Kidney epithelial cell (primary cell): Measurements from ENCODE around the gene PPP4R2. TPM values are rescaled to one million over a fixed set of nuclear protein-coding genes. Genes with fewer than 3 reads are reported as not detected.

Source experiments
- DNase-seq: peaks from one replicate; pipeline ENCODE4 v3.0.0-alpha.2; 2010; ENCODE audit warnings: low read depth
- H3K27me3 ChIP-seq: 2 replicates; pipeline ENCODE4 v1.6.0; 2011; ENCODE audit warnings: low read length; ENCODE audit not compliant: control insufficient read depth, insufficient read depth
- H3K36me3 ChIP-seq: 2 replicates; pipeline ENCODE4 v1.5.1; 2011; ENCODE audit warnings: low read length; ENCODE audit not compliant: control insufficient read depth, insufficient read depth
- H3K4me3 ChIP-seq: 2 replicates; pipeline ENCODE4 v1.5.1; 2011; ENCODE audit warnings: low read depth, mild to moderate bottlenecking, control low read depth, low read length
- total RNA-seq: library from RNA; depleted of rRNA; stranded (reverse); fragments of >200 nt; gene quantifications from 2 replicates; pipeline ENCODE4 v1.2.3, GENCODE V29; 2015
- TF ChIP-seq, protein P1 (sequence below): IDR thresholded peaks from 2 replicates; pipeline ENCODE4 v1.5.1; 2011; ENCODE audit warnings: mild to moderate bottlenecking, moderate library complexity, low read length, control low read depth, inconsistent platforms; ENCODE audit not compliant: insufficient read depth, poor library complexity, severe bottlenecking

Gene PPP4R2
- total RNA-seq, 1 donor from 2014 or later, result 42.5 TPM

- Histone ChIP-seq H3K27me3 (no peaks in the 10 kb centered on the region), H3K4me3 (no peak overlapping the region), H3K36me3 (no peaks in the 10 kb centered on the region)
- no peak for DNase-seq
- TF ChIP-seq, protein P1, sequence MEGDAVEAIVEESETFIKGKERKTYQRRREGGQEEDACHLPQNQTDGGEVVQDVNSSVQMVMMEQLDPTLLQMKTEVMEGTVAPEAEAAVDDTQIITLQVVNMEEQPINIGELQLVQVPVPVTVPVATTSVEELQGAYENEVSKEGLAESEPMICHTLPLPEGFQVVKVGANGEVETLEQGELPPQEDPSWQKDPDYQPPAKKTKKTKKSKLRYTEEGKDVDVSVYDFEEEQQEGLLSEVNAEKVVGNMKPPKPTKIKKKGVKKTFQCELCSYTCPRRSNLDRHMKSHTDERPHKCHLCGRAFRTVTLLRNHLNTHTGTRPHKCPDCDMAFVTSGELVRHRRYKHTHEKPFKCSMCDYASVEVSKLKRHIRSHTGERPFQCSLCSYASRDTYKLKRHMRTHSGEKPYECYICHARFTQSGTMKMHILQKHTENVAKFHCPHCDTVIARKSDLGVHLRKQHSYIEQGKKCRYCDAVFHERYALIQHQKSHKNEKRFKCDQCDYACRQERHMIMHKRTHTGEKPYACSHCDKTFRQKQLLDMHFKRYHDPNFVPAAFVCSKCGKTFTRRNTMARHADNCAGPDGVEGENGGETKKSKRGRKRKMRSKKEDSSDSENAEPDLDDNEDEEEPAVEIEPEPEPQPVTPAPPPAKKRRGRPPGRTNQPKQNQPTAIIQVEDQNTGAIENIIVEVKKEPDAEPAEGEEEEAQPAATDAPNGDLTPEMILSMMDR, result no peak
These were observed 23.4 kb upstream of the PPP4R2 start for GRCh38 chr3:72973031-72973723.

DNA sequence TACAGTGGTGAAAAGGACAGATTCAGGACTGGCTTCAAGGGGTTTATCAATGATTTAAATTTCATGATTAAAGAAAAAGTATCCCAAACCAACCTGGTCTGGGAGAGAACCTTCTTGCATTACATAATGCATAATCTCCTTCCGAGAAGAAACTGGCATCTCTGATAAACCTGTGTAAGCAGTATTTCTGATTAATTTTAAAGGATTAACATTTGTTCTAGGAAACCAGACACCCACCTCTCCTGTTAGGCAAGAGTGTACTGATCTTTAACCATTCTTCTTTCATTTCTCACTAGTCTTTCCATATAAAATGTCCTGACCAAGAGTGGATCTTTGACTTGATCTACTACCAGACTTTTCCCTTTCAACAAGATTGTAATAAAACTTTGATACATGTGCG lies 22.8 kb upstream of the PPP4R2 start:
- no peaks in the 10 kb centered on the region for H3K27me3 ChIP-seq
- no peaks in the 10 kb centered on the region for H3K36me3 ChIP-seq
- no peak for DNase-seq

DNA sequence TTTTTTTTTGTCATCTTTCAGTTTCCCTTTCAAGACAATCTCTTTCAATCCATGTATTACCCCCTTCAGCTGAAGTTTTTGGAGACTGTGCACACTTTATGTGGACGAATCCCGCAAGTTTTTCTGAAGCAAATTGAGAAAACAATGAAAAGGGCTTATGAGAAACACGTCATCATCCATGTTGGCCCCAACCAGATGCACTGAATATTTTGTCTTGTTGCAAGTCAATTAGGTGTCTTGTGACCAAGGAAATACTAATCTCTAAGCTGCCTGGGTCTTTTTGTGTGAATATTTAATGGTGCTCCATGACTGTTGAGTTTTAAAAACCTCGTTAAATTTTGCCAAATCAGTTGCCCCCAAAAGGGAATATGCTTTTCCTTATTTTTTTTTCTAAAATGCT lies 21.7 kb upstream of the PPP4R2 start:
- H3K4me3 ChIP-seq, result no peak overlapping the region
- DNase-seq, result no peak

More for the DNA sequence above, 22.8 kb upstream of the PPP4R2 start:
- no peak overlapping the region for H3K4me3 ChIP-seq
- TF ChIP-seq, protein P1, result no peak

GRCh38 chr3:72976281-72976741 lies 20.3 kb upstream of the PPP4R2 start:
- TF ChIP-seq, protein P1, result no peak
- DNase-seq, result no peak

More for the DNA sequence above, 21.7 kb upstream of the PPP4R2 start:
- TF ChIP-seq, protein P1, result no peak
- no peaks in the 10 kb centered on the region for H3K36me3 ChIP-seq
- H3K27me3 ChIP-seq, result no peaks in the 10 kb centered on the region

GRCh38 chr3:72977060-72977808 lies 19.4 kb upstream of the PPP4R2 start:
- TF ChIP-seq, protein P1, result no peak
- DNase-seq, result no peak
- no peaks in the 10 kb centered on the region for H3K36me3 ChIP-seq
- H3K4me3 ChIP-seq, result no peak overlapping the region
- no peaks in the 10 kb centered on the region for H3K27me3 ChIP-seq

More at GRCh38 chr3:72976281-72976741, 20.3 kb upstream of the PPP4R2 start:
- Histone ChIP-seq H3K36me3 (no peaks in the 10 kb centered on the region), H3K27me3 (no peaks in the 10 kb centered on the region), H3K4me3 (no peak overlapping the region)
